GM12864 (cell line): ENCODE measurements around the gene TP53RK.

Experiments used
- DNase-seq: peaks from one replicate; pipeline ENCODE4 v3.0.0-alpha.2; 2011; ENCODE audit warnings: low read depth
- H3K4me3 ChIP-seq: 2 replicates; pipeline ENCODE4 v1.5.1; 2011; ENCODE audit warnings: mild to moderate bottlenecking, low read depth, low read length, control low read depth
- TF ChIP-seq, protein P1 (sequence below): IDR thresholded peaks from 2 replicates; pipeline ENCODE4 v1.5.1; 2011; ENCODE audit warnings: low read depth, mild to moderate bottlenecking, moderate library complexity, low read length, control low read depth, inconsistent platforms; ENCODE audit errors: missing control alignments

The TP53RK gene

DNA sequence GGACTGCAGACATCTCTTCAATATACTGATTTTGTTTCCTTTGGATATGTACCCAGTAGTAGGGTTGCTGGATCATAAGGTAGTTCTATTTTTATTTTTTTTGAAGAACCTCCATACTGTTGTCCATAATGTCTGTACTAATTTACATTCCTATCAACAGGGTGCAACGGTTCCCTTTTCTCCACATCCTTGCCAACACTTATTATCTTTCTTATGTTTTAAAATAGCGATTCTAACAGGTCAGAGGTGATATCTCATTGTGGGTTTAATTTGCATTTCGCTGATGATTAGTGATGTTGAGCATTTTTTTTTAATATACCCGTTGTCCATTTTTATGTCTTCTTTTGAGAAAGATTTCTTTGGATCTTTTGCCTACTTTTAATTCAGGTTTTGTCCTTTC lies 2.0 kb upstream of the TP53RK start:
- H3K4me3 ChIP-seq = no peak overlapping the region
- no peak for DNase-seq
- TF ChIP-seq, protein P1, sequence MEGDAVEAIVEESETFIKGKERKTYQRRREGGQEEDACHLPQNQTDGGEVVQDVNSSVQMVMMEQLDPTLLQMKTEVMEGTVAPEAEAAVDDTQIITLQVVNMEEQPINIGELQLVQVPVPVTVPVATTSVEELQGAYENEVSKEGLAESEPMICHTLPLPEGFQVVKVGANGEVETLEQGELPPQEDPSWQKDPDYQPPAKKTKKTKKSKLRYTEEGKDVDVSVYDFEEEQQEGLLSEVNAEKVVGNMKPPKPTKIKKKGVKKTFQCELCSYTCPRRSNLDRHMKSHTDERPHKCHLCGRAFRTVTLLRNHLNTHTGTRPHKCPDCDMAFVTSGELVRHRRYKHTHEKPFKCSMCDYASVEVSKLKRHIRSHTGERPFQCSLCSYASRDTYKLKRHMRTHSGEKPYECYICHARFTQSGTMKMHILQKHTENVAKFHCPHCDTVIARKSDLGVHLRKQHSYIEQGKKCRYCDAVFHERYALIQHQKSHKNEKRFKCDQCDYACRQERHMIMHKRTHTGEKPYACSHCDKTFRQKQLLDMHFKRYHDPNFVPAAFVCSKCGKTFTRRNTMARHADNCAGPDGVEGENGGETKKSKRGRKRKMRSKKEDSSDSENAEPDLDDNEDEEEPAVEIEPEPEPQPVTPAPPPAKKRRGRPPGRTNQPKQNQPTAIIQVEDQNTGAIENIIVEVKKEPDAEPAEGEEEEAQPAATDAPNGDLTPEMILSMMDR = no peak

DNA sequence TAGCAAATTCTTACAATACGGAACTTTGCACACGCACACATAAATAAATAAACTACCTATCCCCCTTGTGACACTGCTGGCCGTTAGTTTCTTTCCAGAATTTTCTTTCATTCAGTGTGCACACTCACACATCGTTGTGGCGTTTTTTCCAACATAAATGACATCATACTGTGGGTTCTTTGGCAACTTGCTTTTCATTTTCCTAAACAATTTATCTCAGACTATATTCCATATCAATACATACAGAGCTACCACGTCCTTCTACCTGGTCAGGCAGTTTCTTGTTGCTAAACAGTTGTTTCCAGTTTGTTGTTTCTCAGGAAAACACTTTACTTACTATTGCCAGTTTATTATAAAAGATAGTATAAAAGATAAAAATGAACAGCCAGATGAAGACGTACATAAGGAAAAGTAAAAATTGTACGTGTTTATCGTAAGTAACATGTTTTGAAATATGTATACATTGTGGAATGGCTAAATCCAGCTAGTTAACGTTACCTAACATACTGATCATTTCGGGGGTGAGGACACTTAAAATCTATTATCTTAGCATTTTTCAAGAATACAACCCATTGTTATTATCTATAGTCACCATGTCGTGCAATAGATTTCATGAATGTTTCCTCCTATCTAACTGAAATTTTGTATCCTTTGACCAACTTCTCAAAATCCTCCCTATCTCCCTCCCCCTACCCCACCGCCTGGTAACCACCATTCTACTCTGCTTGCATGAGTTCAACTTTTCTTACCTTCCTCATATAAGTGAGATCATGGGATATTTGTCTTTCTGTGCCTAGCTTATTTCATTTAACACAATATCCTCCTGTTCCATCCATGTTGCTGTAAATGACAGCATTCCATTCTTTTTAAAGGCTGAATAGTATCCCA lies 1.2 kb upstream of the TP53RK start:
- TF ChIP-seq, protein P1 = no peak
- no peak for DNase-seq
- peak overlapping the region; percentile 85; the same call in 1 of the 2 replicates for H3K4me3 ChIP-seq

DNA sequence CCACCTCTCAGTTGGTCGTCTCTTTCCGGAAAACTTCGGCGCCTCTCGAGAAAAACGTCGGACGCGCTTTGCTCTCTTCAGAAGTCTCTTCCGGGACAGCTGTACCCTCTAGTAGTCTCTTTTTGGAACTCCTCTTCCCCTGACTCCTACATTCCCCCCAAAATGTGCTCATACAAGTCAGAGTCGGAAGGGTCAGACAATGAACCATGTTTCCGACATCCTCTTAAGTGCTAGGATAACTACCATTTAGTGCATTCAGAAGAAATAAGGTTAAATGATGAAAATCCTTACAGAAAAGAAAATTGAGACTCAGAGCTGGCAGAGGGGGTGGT lies 476 bp upstream of the TP53RK start:
- H3K4me3 ChIP-seq = peak overlapping the region; percentile 85
- DNase-seq = no peak
- TF ChIP-seq, protein P1 = no peak

DNA sequence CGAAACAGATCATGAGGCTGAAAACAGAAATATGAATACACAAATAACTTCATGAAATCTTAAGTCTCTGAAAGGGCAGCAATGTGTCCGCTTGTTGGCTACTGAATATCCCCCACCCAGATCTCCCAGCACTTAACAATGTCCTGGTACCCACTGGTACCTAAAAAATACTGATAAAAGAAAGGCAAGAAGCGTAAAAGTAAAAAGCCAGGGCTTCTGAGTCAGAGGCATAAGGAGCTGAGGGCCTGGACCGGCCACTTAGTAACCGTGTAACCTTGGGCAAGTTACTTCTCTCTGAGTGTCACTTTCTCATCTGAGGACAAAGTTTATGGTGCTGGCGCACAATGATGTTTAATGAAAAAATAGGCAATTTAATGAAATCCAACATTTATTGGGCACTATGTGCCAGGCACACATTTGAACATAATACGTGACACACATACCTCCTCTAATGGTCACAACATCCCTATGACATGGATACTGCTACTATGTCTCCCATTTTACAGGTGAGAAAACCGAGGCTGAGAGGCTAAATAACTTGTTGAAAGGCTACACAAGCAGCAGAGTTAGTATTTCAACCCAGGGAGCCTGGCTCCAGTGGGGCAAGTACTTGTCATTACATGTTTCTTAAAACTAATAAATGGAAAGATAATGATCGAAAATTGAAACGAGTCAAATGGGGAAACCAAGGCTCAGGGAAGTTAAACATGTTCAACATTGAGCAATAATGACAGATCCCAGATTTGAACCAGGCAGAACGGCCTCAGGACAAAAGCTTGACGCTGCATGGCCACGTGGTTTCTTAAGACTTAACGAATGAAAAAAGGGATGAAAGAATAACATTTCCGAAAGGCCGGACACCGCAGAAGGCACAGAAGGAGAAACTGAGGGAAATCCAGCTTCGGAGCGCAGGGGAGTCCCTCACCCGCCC lies 828 bp downstream of the TP53RK start:
- TF ChIP-seq, protein P1 = no peak
- no peak for DNase-seq

DNA sequence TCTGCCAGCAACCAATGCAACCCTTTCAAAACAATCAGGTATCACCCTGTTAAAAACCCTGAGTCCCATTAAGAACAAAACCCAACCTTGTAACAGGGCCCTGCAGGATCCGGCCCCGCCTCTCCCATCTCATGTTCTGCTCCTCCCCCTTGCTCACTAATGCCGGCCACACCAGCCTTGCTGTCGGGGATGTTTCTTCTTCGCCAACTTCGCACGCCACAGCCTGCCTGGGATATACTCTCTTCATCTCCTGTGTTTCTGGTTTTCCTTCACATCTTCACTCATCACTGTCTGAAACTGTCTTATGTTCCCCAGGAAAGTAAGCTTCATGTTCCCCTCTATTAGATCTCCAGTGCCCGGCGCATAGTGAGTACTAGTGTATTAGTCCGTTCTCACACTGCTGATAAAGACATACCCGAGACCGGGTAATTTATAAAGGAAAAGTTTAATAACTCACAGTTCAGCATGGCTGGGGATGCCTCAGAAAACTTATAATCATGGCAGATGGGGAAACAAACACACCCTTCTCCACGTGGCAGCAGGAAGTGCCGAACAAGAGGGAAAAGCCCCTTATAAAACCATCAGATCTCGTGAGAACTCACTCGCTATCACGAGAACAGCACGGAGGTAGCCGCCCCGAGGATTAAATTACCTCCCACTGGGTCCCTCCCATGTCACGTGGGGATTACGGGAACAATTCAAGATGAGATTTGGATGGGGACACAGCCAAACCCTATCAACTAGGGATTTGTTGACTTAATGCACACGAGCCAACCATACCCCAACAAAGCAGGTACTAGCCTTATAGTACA lies 5.1 kb downstream of the TP53RK start:
- H3K4me3 ChIP-seq = no peak overlapping the region
- TF ChIP-seq, protein P1 = no peak
- no peak for DNase-seq

More for the DNA sequence above, 828 bp downstream of the TP53RK start:
- H3K4me3 ChIP-seq = peak overlapping the region; percentile 85

DNA sequence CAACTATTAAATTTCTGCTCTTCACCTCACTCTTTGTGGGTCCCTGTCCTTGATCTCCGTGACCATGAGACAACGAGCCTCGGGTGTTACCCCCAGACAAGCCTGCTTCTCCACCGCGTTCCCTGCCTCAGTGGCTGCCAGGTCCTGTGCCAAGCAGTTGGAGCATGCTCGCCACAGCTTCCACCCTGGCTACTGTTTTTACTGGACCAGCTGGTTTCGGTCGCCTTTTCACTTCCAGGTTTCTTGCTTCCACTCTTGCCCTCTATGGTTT lies 5.6 kb downstream of the TP53RK start:
- no peak overlapping the region for H3K4me3 ChIP-seq
- TF ChIP-seq, protein P1 = no peak
- no peak for DNase-seq
